Heart right ventricle (tissue), 16 donors: ENCODE measurements around the gene ZNF423. TPM values are rescaled to one million over a fixed set of nuclear protein-coding genes. Genes with fewer than 3 reads are reported as not detected.

Experiments used
- ATAC-seq, 8 donors: fragments of 200-7000 bp; cut with Tn5 transposase; one replicate each; pipeline ENCODE4 v1.9.1; 2020; ENCODE audit warnings: mild to moderate bottlenecking in 8 of 8, moderate library complexity in 8 of 8, moderate number of reproducible peaks in 1 of 8
- DNase-seq, 2 donors: peaks; one replicate each; pipeline ENCODE4 v3.0.0-alpha.2; 2020
- H3K27ac ChIP-seq, 10 donors: fragments of 200-600 bp; sonication (generic) in 2 of 10; one replicate each; pipeline versions ENCODE4 v1.5.0 to v1.8.0; 2020 to 2022; ENCODE audit warnings: mild to moderate bottlenecking in 3 of 10
- H3K27me3 ChIP-seq, 7 donors: fragments of 200-600 bp; one replicate each; pipeline ENCODE4 v1.8.0; 2021 to 2022; ENCODE audit warnings: mild to moderate bottlenecking in 2 of 7
- H3K36me3 ChIP-seq, 9 donors: fragments of 200-600 bp; sonication (generic) in 1 of 9; one replicate each; pipeline versions ENCODE4 v1.5.0 to v1.8.0; 2020 to 2022; ENCODE audit warnings: mild to moderate bottlenecking in 2 of 9
- H3K4me1 ChIP-seq, 9 donors: fragments of 200-600 bp; sonication (generic) in 1 of 9; one replicate each; pipeline versions ENCODE4 v1.5.0 to v1.8.0; 2020 to 2022; ENCODE audit warnings: mild to moderate bottlenecking in 4 of 9
- H3K4me3 ChIP-seq, 10 donors: fragments of 200-600 bp; sonication (generic) in 2 of 10; one replicate each; pipeline versions ENCODE4 v1.5.0 to v1.8.0; 2020 to 2022; ENCODE audit warnings: mild to moderate bottlenecking in 7 of 10, moderate library complexity in 2 of 10
- H3K9me3 ChIP-seq, 11 donors: fragments of 200-600 bp in 10 of 11; sonication (generic) in 2 of 11; one replicate each; pipeline versions ENCODE4 v1.5.0 to v1.8.0; 2013 to 2022; ENCODE audit warnings: mild to moderate bottlenecking in 2 of 11, control low read depth in 1 of 11, moderate library complexity in 1 of 11
- CTCF ChIP-seq, 9 donors: fragments of 200-600 bp; sonication (generic) in 2 of 9; IDR thresholded peaks; one replicate each; pipeline versions ENCODE4 v1.5.0 to v1.8.0; 2021 to 2022; ENCODE audit warnings: antibody characterized with exemption in 9 of 9, mild to moderate bottlenecking in 5 of 9, moderate library complexity in 1 of 9
- WGBS, 2 donors: extraction: QIAGEN DNeasy Blood & Tissue Kit; methylation state at CpG; one replicate each; pipeline ENCODE4 v1.1.7; 2013; ENCODE audit warnings: inconsistent platforms in 1 of 2; 5-methylcytosine and 5-hydroxymethylcytosine counted together
- intact Hi-C, 10 donors: fragments of 100-400 bp; cut with DNase I; formaldehyde crosslinking; loops; one replicate each; pipeline versions ENCODE4 v1.11.1 to v1.14.2; 2022
- polyA plus RNA-seq, 2 donors: library from polyadenylated mRNA; stranded (reverse); fragments of 200-250 nt; gene quantifications; one replicate each; pipeline ENCODE4 v1.2.3, GENCODE V29; 2013
- total RNA-seq, 10 donors: library from RNA; stranded (reverse); fragmentation: NEBNext Ultra II Directional in 3 of 10; extraction: Animal tissue kit (Norgen Biotek cat#: 25700) in 3 of 10; gene quantifications; one replicate each; pipeline versions ENCODE4 v1.2.1 to v1.2.4, GENCODE V29; 2021 to 2023
- donor health status: Arrhythmogenic right ventricular cardiomyopathy.
- donor health status: ischemic (EF 13 %, LVEDD 7.1; RV severe dilation, severe dysfunction).
- donor health status: healthy with polysubstance abuse.
- donor health status: DM: no; HTN: yes; CAD: no.
- donor health status: DM: no; HTN: no; CAD: no.
- donor health status: ischemic (EF 25% LVEDD 6.9; RV normal size, moderate dysfunction).
- donor health status: ischemic (EF 25% LVEDD 5.7; RV mildly dilated, moderate dysfunction).
- donor health status: healthy.
- donor health status: DM: yes; HTN: yes; CAD: no.
- donor health status: Ischemic cardiomyopathy.
- donor health status: ischemic (EF 35%, LVEDD 5.7; RV mildly dilated, moderate dysfunction).
- donor health status: nonischemic (EF 11% LVEDD 7.7; RV severe dilation, severe dysfunction).
- donor health status: DM: yes; HTN: yes; CAD: no.
- donor health status: PGD.
- donor health status: ischemic (EF 29% LVEDD 5.4; RV normal size, mild dysfunction).
- donor health status: nonischemic (EF 23%, LVEDD 6.1; RV moderate dilation, normal function).

The ZNF423 gene
- total and polyA plus RNA-seq, 12 donors: 2.6 to 10.6 (median 7.0) TPM

- Histone ChIP-seq H3K36me3 (no peaks in the 10 kb centered on the region), H3K4me1 (peaks cover 3 to 47% (median 32%) of the 10 kb centered on the region in 9 donors), H3K27ac (no peak overlapping the region), H3K27me3 (peaks cover 0 to 34% (median 0%) of the 10 kb centered on the region in 7 donors), H3K9me3 (no peaks in the 10 kb centered on the region), H3K4me3 (no peak overlapping the region)
- 35 to 44% methylated on average over 15 of the region's 15 CpGs for WGBS, 2 donors
- intact Hi-C loops: loop anchor here in 5 of 10 donors (10.0 kb wide), 3 partner anchors 104 to 256 kb away; partner anchors contain the start of gene ZNF423 (in 1 of the 5)
- DNase-seq (no peak), ATAC-seq (peak in 2 of 8 donors; percentile 11 to 35)
- no peak for TF ChIP-seq CTCF (IDR thresholded peaks at IDR 0.05)
Observed at GRCh38 chr16:49750341-49751000, 105.4 kb downstream of the ZNF423 start.

DNA sequence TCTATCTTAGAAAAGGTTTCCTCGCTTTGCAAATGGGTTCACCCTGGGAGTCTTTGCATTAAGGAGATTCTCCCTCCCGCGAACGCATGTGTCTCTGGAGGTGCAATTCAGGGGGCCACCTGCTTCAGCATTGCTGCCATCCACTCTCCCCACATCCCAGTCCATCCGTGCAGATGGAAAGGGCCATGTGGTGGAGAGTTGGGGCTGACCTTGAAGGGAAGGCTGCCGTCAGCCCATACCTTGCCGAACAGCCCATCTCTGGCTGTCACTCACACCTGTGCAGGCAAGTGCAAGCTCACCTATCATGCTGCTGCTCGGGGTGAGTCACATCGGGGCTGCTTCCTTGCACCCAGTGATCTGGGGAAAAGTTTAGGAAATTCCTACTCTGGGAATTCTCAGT is 106.1 kb downstream of the ZNF423 start:
- Histone ChIP-seq H3K4me1 (peaks cover 3 to 42% (median 26%) of the 10 kb centered on the region in 9 donors), H3K27me3 (peaks cover 0 to 32% (median 0%) of the 10 kb centered on the region in 7 donors), H3K27ac (no peak overlapping the region), H3K36me3 (no peaks in the 10 kb centered on the region), H3K9me3 (no peaks in the 10 kb centered on the region), H3K4me3 (no peak overlapping the region)
- ATAC-seq (no peak), DNase-seq (no peak)
- whole genome bisulfite sequencing, 2 donors: 54 to 65% methylated on average over 9 of the region's 9 CpGs
- TF ChIP-seq CTCF (IDR thresholded peaks at IDR 0.05): no peak
- intact Hi-C loops: loop anchor here in 6 of 10 donors (10.0 kb wide), 4 partner anchors 95 to 255 kb away; partner anchors contain the start of gene ZNF423 (in 1 of the 6)

DNA sequence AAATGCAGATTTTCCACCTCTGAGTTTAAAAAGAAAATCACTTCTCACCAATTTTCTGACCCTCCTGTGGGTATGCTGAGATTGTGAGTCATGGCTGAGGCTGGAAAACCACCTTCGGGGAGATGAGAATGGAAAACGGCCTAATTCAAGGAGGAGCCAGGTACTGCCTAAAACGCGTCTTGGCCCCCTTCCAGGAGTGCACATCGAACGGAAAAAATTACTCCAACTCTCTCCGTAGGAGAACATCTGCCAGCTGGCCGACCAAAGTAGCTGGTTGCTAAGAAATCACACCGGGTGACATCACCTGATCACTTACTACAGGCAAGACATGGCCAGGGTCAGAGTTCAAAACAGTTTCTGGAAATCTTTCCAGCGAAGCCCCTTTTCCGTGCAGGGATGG is 107.6 kb downstream of the ZNF423 start:
- Histone ChIP-seq H3K4me1 (peaks cover 3 to 27% (median 17%) of the 10 kb centered on the region in 9 donors), H3K4me3 (no peak overlapping the region), H3K27ac (no peak overlapping the region), H3K9me3 (no peaks in the 10 kb centered on the region), H3K36me3 (no peaks in the 10 kb centered on the region), H3K27me3 (peaks cover 0 to 27% (median 0%) of the 10 kb centered on the region in 7 donors)
- TF ChIP-seq CTCF (IDR thresholded peaks at IDR 0.05): no peak
- WGBS, 2 donors: 42 to 44% methylated on average over 11 of the region's 11 CpGs
- intact Hi-C loops: loop anchor here in 1 of 10 donors (10.0 kb wide), 1 partner anchor 94 kb away; no protein-coding TSS in a partner anchor
- ATAC-seq (peak in 3 of 8 donors; percentile 6 to 29 (median 15)), DNase-seq (peak in 1 of 2 donors; percentile 32)

- H3K27ac ChIP-seq: no peak overlapping the region
- no peaks in the 10 kb centered on the region for H3K36me3 ChIP-seq
- DNase-seq (no peak), ATAC-seq (no peak)
- H3K9me3 ChIP-seq: no peaks in the 10 kb centered on the region
- H3K4me3 ChIP-seq: no peak overlapping the region
- intact Hi-C loops: loop anchor here in 1 of 10 donors (10.0 kb wide), 1 partner anchor 93 kb away; no protein-coding TSS in a partner anchor
- H3K27me3 ChIP-seq: peaks cover 0 to 24% (median 0%) of the 10 kb centered on the region in 7 donors
- peaks cover 3 to 27% (median 16%) of the 10 kb centered on the region in 9 donors for H3K4me1 ChIP-seq
- no peak for TF ChIP-seq CTCF (IDR thresholded peaks at IDR 0.05)
- 93 to 94% methylated on average over 3 of the region's 3 CpGs for WGBS, 2 donors
Observed at GRCh38 chr16:49747654-49748053, 108.3 kb downstream of the ZNF423 start.
